Stomach (tissue), 4 donors: ENCODE measurements around the gene IFNA10.

Source experiments
- POLR2A ChIP-seq, 4 donors: fragments of 450-650 bp; IDR thresholded peaks; one replicate each; pipeline ENCODE4 v1.6.1; 2016; ENCODE audit warnings: antibody characterized with exemption in 4 of 4, control low read depth in 2 of 4, mild to moderate bottlenecking in 1 of 4, moderate library complexity in 1 of 4
- POLR2AphosphoS5 ChIP-seq, 3 donors: sonication (generic); formaldehyde crosslinking; IDR thresholded peaks; one replicate each; pipeline ENCODE4 v1.6.1; 2016; ENCODE audit warnings: antibody characterized with exemption in 3 of 3
- TF ChIP-seq, protein P1 (sequence below), 7 experiments: fragments of 450-650 bp in 4 of 7; fragments of 200-600 bp in 3 of 7; sonication (generic) in 3 of 7; IDR thresholded peaks; one replicate each; pipeline ENCODE4 v1.5.1; 2016 to 2019; ENCODE audit warnings: antibody characterized with exemption in 7 of 7, control low read depth in 2 of 7, mild to moderate bottlenecking in 1 of 7

- TF ChIP-seq, protein P1, sequence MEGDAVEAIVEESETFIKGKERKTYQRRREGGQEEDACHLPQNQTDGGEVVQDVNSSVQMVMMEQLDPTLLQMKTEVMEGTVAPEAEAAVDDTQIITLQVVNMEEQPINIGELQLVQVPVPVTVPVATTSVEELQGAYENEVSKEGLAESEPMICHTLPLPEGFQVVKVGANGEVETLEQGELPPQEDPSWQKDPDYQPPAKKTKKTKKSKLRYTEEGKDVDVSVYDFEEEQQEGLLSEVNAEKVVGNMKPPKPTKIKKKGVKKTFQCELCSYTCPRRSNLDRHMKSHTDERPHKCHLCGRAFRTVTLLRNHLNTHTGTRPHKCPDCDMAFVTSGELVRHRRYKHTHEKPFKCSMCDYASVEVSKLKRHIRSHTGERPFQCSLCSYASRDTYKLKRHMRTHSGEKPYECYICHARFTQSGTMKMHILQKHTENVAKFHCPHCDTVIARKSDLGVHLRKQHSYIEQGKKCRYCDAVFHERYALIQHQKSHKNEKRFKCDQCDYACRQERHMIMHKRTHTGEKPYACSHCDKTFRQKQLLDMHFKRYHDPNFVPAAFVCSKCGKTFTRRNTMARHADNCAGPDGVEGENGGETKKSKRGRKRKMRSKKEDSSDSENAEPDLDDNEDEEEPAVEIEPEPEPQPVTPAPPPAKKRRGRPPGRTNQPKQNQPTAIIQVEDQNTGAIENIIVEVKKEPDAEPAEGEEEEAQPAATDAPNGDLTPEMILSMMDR (IDR thresholded peaks at IDR 0.05): no peak
- TF ChIP-seq POLR2A (IDR thresholded peaks at IDR 0.05): no peak
- no peak for TF ChIP-seq POLR2AphosphoS5 (IDR thresholded peaks at IDR 0.05)
These were observed 35.6 kb downstream of the IFNA10 start for GRCh38 chr9:21171351-21171750.
